OCI-LY1 (cell line): ENCODE data around the gene WDR70.
"Not testable (repeated sequence)": the region's sequence is repeated elsewhere in the genome, so short reads cannot be mapped to it uniquely, and the experiment has no call there.

ENCODE experiments used
- H2AFZ ChIP-seq: fragments of 200-600 bp; sonication (generic), shearing (Covaris generic); 2 replicates; pipeline ENCODE4 v1.6.0; 2014; ENCODE audit warnings: antibody characterized with exemption, mild to moderate bottlenecking, low read length
- H3F3A ChIP-seq: fragments of 200-600 bp; sonication (generic), shearing (Covaris generic); 2 replicates; pipeline ENCODE4 v1.6.0; 2014; ENCODE audit warnings: mild to moderate bottlenecking, antibody characterized with exemption, low read length, moderate library complexity; ENCODE audit not compliant: insufficient read depth
- H3K27ac ChIP-seq: fragments of 200-600 bp; sonication (generic); 2 replicates; pipeline ENCODE4 v1.5.1; 2014; ENCODE audit warnings: low read length, mixed run types, mild to moderate bottlenecking, low read depth; ENCODE audit not compliant: poor library complexity, severe bottlenecking
- H3K27me3 ChIP-seq: fragments of 200-600 bp; sonication (generic); 2 replicates; pipeline ENCODE4 v1.6.0; 2014; ENCODE audit warnings: antibody characterized with exemption, mild to moderate bottlenecking, low read length, moderate library complexity; ENCODE audit not compliant: insufficient read depth
- H3K36me3 ChIP-seq: fragments of 200-600 bp; sonication (generic); 2 replicates; pipeline ENCODE4 v1.6.1; 2014; ENCODE audit warnings: mild to moderate bottlenecking, antibody characterized with exemption, low read length, moderate library complexity, mixed read lengths; ENCODE audit not compliant: insufficient read depth
- H3K4me1 ChIP-seq: fragments of 200-600 bp; sonication (generic); 2 replicates; pipeline ENCODE4 v1.5.1; 2014; ENCODE audit warnings: mild to moderate bottlenecking, low read length, moderate library complexity; ENCODE audit not compliant: insufficient read depth, severe bottlenecking
- H3K4me2 ChIP-seq: fragments of 200-600 bp; sonication (generic), shearing (Covaris generic); 2 replicates; pipeline ENCODE4 v1.6.1; 2014; ENCODE audit warnings: low read length
- H3K4me3 ChIP-seq: fragments of 200-600 bp; sonication (generic); 2 replicates; pipeline ENCODE4 v1.5.1; 2014; ENCODE audit warnings: low read length, low read depth, mild to moderate bottlenecking, mixed read lengths; ENCODE audit not compliant: poor library complexity, severe bottlenecking
- H3K79me2 ChIP-seq: fragments of 200-600 bp; shearing (Covaris generic); 2 replicates; pipeline ENCODE4 v1.6.1; 2016; ENCODE audit warnings: mixed run types, low read length, mixed read lengths; ENCODE audit not compliant: insufficient read depth
- H3K9ac ChIP-seq: fragments of 200-600 bp; sonication (generic), shearing (Covaris generic); 2 replicates; pipeline ENCODE4 v1.6.1; 2014; ENCODE audit warnings: mild to moderate bottlenecking, low read length, mixed read lengths
- H3K9me2 ChIP-seq: fragments of 200-600 bp; sonication (generic), shearing (Covaris generic); 2 replicates; pipeline ENCODE4 v1.6.1; 2014; ENCODE audit warnings: low read depth, mild to moderate bottlenecking, low read length, mixed read lengths
- H3K9me3 ChIP-seq: fragments of 200-600 bp; shearing (Covaris generic); 2 replicates; pipeline ENCODE4 v1.6.1; 2014; ENCODE audit warnings: low read length, mixed read lengths
- H4K20me1 ChIP-seq: fragments of 200-600 bp; sonication (generic), shearing (Covaris generic); 2 replicates; pipeline ENCODE4 v1.6.0; 2016; ENCODE audit warnings: mild to moderate bottlenecking, low read length; ENCODE audit not compliant: insufficient read depth
- CTCF ChIP-seq: fragments of 200-600 bp; sonication (generic), shearing (Covaris generic); IDR thresholded peaks from 2 replicates; pipeline ENCODE4 v1.5.1; 2017; ENCODE audit warnings: mild to moderate bottlenecking, antibody characterized with exemption, low read length, moderate library complexity, mixed read lengths
- EZH2 ChIP-seq: fragments of 200-600 bp; sonication (generic), shearing (Covaris generic); IDR thresholded peaks from 2 replicates; pipeline ENCODE4 v1.8.0; 2017; ENCODE audit warnings: borderline replicate concordance, mixed run types, mild to moderate bottlenecking, antibody characterized with exemption, low read length, moderate library complexity, mixed read lengths

Gene WDR70

GRCh38 chr5:37606632-37607248 is 227.6 kb downstream of the WDR70 start:
- Histone ChIP-seq H3F3A (0 out of 2 replicates have a peak, but pooled peaks cover 3% of the 10 kb centered on the region), H3K9me2 (no peaks in the 10 kb centered on the region), H3K9me3 (no peaks in the 10 kb centered on the region), H2AFZ (no peak overlapping the region), H4K20me1 (no peaks in the 10 kb centered on the region; the same call in 1 of the 2 replicates), H3K27me3 (no peaks in the 10 kb centered on the region), H3K4me2 (no peak overlapping the region), H3K36me3 (no peaks in the 10 kb centered on the region), H3K4me3 (no peak overlapping the region), H3K79me2 (no peaks in the 10 kb centered on the region), H3K27ac (no peak overlapping the region), H3K9ac (no peak overlapping the region), H3K4me1 (no peaks in the 10 kb centered on the region)
- TF ChIP-seq CTCF (no peak), EZH2 (no peak)

- H3K4me2 ChIP-seq = no peak overlapping the region
- H3F3A ChIP-seq = no peaks in the 10 kb centered on the region
- no peaks in the 10 kb centered on the region for H3K9me2 ChIP-seq
- no peak overlapping the region for H3K27ac ChIP-seq
- H3K36me3 ChIP-seq = no peaks in the 10 kb centered on the region
- TF ChIP-seq EZH2 (no peak), CTCF (no peak)
- H3K4me3 ChIP-seq = no peak overlapping the region
- H3K9ac ChIP-seq = no peak overlapping the region
- no peaks in the 10 kb centered on the region for H4K20me1 ChIP-seq
- no peaks in the 10 kb centered on the region for H3K27me3 ChIP-seq
- H3K79me2 ChIP-seq = no peaks in the 10 kb centered on the region
- H3K4me1 ChIP-seq = no peaks in the 10 kb centered on the region
- no peak overlapping the region for H2AFZ ChIP-seq
- no peaks in the 10 kb centered on the region for H3K9me3 ChIP-seq
Observed at GRCh38 chr5:37615184-37615583, 236.1 kb downstream of the WDR70 start.

GRCh38 chr5:37619353-37619752 is 240.2 kb downstream of the WDR70 start:
- Histone ChIP-seq H3K36me3 (no peaks in the 10 kb centered on the region), H3K9ac (no peak overlapping the region), H2AFZ (no peak overlapping the region), H3K4me1 (no peaks in the 10 kb centered on the region), H3K4me3 (no peak overlapping the region), H3K27ac (no peak overlapping the region), H3K4me2 (no peak overlapping the region), H3F3A (no peaks in the 10 kb centered on the region), H3K79me2 (no peaks in the 10 kb centered on the region), H3K9me3 (no peaks in the 10 kb centered on the region), H3K27me3 (no peaks in the 10 kb centered on the region), H4K20me1 (no peaks in the 10 kb centered on the region), H3K9me2 (no peaks in the 10 kb centered on the region)
- TF ChIP-seq EZH2 = no peak
- TF ChIP-seq CTCF = no peak

GRCh38 chr5:37622354-37622753 is 243.2 kb downstream of the WDR70 start:
- not testable (repeated sequence) for H3K4me2 ChIP-seq, H3K4me3 ChIP-seq, H3K79me2 ChIP-seq, H3K27me3 ChIP-seq, H3K9ac ChIP-seq, H3K27ac ChIP-seq, H4K20me1 ChIP-seq, H3K4me1 ChIP-seq, H2AFZ ChIP-seq, H3K9me2 ChIP-seq, H3K36me3 ChIP-seq, H3F3A ChIP-seq, H3K9me3 ChIP-seq
